Activated CD4-positive, alpha-beta T cell treated with anti-CD3 and anti-CD28 coated beads, Interleukin-2, amount 50 U/mL, for 16 hours (primary cell): ENCODE data around the gene TMEM244.
"Not testable (repeated sequence)": the region's sequence is repeated elsewhere in the genome, so short reads cannot be mapped to it uniquely, and the experiment has no call there.

Source experiments
- DNase-seq: peaks from one replicate; pipeline ENCODE4 v3.0.0-alpha.2; 2020

TMEM244 gene

DNA sequence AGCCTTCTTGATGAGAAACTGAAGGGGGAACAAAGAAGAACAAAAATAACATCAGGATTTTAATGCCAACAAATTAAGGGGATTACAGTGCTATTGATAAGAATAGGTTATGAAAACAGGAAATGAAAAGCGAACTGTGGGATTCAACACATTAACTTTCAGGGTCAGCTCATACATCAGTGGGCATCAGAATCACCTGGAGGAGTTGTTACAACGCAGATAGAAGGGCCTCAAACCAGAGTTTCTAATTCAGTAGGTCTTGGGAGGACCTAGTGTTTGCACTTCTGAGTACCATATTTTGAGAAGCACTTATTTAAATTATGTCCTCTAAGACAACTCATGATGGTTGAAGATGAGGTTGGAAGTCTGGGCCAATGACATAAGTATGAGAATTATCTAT lies 5.6 kb upstream of the TMEM244 start:
- no peak for DNase-seq

DNA sequence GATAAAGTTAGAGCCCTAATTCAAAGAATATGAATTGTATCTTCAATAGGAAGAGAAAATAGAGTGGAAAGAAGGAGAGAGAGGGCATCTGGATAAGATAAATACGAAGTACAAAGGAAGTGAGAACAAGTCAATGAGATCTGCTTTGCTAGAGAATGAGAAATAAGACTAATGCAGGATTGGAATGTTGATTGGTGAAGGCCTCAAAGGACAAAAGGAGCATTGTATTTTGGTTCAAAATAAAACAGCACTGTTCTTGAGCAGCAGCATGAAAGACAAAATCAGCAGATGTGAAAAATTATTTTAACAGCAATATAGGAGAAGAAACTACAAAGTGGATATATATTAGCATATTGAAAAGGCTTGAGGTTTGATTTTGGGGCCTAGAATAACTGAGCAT lies 5.1 kb upstream of the TMEM244 start:
- DNase-seq, result no peak

DNA sequence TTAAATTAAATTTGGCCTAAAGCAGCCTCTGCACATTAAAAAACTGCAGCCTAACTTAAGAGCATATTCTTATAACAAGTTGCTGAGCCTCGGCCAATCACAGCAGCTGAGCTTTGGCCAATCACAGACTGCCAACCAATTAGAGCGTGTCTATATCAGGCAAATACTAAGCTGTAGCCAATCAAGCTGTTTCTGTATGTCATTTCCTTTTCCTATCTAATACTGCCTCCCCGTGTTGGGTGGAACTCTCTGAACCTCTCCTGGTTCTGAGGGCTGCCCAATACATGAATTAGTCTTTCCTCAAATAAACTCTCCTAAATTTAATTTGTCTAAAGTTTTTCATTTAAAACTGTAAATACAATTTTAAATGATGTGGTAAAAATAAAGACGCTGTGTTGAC lies 3.9 kb upstream of the TMEM244 start:
- no peak for DNase-seq

- no peak for DNase-seq
These were observed 2.5 kb upstream of the TMEM244 start for GRCh38 chr6:129863664-129864063.

DNA sequence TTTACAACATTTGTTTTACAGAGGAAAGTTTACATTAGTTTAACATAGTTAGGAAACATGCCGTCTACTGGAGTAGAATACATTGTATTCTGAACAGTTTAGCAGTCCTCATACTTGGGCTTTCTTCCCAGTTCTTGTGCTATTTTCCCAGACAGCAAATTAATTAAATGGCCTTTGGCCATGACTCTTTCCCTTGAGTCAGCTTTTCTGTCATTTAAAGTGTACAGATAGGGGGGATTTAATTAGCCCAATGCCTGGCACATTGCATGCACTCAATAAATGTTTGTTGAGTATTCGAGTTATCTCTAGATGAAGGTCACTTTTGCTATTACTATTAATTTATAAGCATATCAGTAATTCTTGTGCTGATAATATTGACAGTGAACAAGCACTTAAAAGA lies 1.6 kb downstream of the TMEM244 start:
- DNase-seq, result no peak

DNA sequence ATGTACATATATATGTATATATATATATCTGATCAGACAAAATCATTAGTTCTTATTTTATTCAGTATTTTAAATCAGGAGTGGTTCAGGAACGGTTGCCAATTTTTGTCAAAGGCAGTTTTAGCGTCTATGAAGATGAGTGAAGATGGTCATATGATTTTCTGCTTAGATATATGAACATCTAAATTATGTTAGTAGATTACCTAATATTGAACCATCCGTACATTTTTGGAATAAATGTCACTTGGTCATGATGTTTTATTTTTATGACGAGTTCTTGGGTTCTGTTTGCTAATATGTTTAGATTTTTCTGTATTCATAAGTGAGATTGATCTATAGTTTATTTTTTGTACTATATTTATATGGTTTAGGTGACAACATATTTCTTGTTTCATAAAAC lies 3.3 kb downstream of the TMEM244 start:
- no peak for DNase-seq

- DNase-seq, result no peak
These were observed 7.0 kb downstream of the TMEM244 start for GRCh38 chr6:129853996-129854711.

GRCh38 chr6:129852257-129852858 lies 8.8 kb downstream of the TMEM244 start:
- DNase-seq, result no peak

DNA sequence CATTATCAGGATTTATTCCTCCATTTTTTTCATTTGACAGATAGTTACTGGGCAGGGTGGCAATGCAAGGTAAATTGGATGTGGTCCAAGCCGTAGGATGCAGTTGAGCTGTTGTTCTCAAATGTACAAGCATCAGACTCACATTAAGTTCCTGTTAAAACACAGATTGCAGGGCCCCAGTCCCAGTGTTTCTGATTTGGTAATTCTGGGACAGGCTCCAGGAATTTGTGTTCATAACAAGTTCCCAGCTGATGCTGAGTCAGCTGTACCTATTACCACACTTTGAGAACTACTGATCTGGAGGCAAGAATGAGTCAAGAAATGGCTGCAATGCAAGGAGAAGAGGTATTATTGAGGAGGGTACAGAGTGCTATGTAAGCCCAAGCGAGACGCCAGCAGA lies 11.7 kb downstream of the TMEM244 start:
- DNase-seq, result no peak

- DNase-seq, result no peak
These were observed 14.4 kb downstream of the TMEM244 start for GRCh38 chr6:129846761-129847160.

DNA sequence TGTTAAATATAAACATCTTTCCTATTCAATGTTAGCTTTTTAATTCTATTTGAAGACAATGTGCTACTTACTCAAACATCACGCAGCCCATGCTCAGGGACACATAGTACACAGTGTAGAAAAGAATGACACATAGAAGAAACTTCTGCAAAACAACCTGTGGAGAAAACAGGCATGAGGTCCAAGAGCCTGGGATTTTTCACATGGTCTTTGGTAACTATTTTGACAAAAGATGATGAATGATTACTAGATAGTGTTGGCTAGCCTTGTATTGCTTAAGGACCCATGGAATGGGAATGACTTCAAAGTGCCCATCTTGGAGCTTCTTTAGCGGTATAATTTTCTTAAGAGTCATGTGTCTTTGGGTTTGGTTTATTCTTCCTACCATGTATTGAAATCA lies 15.4 kb downstream of the TMEM244 start:
- DNase-seq, result no peak

GRCh38 chr6:129844118-129844891 lies 16.8 kb downstream of the TMEM244 start:
- no peak for DNase-seq

DNA sequence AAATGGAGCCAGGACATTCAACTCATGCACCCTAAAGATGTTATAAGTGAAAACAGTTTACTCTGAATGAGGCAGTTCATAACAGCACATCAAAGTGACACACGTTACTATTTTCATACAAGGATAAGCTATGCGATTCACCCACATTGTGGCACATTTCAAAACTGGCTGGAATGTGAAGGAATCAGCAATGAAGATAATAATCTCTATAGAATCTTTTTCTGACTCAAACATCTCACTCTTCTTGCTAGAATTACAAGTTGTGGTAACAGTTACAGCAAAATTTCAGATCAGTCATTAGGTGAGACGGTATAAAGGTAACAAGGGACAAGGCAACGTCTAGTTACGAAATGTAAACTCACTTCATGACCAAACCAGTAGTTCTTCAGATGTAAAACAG lies 17.5 kb downstream of the TMEM244 start:
- DNase-seq, result peak; percentile 12

DNA sequence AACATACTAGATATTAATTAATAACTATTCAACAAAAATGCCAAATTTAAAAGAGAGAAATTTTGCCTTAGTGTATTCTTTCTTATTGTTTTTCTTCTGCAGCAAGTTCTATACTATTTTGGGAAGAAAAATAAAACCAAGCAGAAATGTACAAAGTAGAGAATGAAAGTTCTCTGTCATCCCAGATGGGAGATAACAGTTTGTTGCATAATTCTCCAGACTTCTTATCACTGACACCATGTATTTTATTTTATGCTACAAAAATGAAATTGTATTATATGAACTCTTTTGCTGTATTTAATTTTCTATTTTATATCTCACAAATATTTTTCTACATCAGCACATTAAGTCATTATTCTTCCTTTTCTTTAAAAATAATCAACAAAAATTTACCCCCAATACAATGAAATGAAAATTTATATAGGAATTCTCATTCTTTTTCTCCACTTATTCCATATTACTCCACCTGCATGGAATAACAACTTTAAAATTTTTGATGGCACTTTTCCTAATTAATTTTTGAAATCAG lies 18.2 kb downstream of the TMEM244 start:
- DNase-seq, result no peak

- DNase-seq, result no peak
These were observed 19.0 kb downstream of the TMEM244 start for GRCh38 chr6:129842137-129842536.

- not testable (repeated sequence) for DNase-seq
These were observed 21.6 kb downstream of the TMEM244 start for GRCh38 chr6:129839562-129839961.

- no peak for DNase-seq
These were observed 25.4 kb downstream of the TMEM244 start for GRCh38 chr6:129835691-129836090.

- DNase-seq, result no peak
These were observed 28.8 kb downstream of the TMEM244 start for GRCh38 chr6:129832299-129832698.

DNA sequence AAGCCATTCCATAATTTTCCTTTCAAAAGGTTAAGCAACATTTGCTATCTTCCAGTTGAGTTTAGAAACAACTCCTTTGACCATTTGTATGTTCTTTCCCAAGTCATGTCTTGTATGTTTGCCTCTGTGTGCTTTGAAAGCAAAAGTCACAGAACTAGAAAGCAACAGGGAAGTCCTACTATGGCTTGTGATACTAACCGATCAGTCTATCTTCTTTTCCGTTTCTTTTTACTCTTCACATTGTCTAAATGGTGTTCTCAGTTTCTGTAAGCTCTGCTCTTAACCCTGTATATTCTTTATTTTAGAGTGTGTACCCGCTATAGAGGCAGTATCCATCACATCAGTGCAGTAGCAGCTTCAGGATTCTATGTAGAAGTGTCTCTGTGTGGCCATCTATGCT lies 32.9 kb downstream of the TMEM244 start:
- no peak for DNase-seq

DNA sequence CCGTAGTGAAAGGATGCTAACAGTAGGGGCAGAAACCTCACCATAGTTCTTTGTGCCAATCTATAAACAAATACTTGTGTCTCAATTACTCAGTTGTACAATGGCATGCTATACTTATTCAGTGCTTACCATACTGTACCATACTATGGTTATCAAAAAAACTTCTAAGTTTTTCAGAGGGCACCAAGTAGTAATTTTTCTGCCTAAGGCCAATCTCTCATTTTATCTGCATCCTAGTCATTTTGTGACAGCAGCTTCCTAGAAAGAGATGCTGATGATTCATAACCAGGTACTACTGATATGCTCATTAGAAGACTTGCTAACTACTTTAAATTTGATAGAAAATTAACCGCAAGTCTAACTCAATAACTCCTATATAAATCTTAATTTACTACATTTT lies 42.9 kb downstream of the TMEM244 start:
- peak; percentile 62 for DNase-seq

- DNase-seq, result no peak
These were observed 43.3 kb downstream of the TMEM244 start for GRCh38 chr6:129817821-129818220.

GRCh38 chr6:129817332-129817731 lies 43.8 kb downstream of the TMEM244 start:
- no peak for DNase-seq

DNA sequence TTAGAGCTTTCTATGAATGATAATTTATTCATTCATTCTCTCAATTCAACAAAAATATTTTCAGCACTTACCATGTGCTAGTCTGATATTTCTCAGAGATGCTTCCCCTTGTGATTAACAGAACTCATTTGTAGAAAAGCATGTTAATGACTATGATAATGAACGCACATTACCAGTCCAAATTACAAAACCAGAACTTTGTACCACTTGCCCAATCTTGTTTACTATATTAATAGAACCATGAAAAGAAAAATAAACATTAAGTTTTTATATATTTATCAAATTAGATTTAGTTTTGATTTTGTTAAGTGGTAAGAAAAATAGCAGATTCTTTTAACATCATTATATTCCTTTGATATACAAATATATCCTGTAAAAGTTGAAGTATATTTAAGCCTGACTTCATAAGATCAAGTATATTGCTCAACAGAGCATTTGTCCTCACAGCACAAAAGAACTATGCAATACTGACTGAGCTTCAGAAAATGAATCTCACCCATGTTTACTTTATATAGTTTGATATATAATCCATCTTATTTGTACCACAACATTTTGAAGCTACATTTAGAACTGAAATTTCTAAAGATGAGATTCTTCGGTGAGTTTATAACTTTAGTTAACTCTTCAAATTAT lies 48.9 kb downstream of the TMEM244 start:
- DNase-seq, result no peak
